ENCODE data around the gene B4GALNT1. TPM values are rescaled to one million over a fixed set of nuclear protein-coding genes. Genes with fewer than 3 reads are reported as not detected.
"Not testable (repeated sequence)": the region's sequence is repeated elsewhere in the genome, so short reads cannot be mapped to it uniquely, and the experiment has no call there.

Gene B4GALNT1
- total RNA-seq (2022): 8.1 and 11.1 TPM in 2 replicates
- Bru-seq, nascent RNA: percentile 36 among the genes with signal in this experiment
- percentile 47 among the genes with signal in this experiment for BruChase-seq, experiment 1, labeled RNA remaining after a 6-hour chase
- percentile 46 among the genes with signal in this experiment for BruChase-seq, experiment 2, labeled RNA remaining after a 2-hour chase
- long read RNA-seq, partial matches to known transcripts: 0 of 12 reads
- long read RNA-seq, other reads (novel, unspliced or antisense): 8 of 12 reads

DNA sequence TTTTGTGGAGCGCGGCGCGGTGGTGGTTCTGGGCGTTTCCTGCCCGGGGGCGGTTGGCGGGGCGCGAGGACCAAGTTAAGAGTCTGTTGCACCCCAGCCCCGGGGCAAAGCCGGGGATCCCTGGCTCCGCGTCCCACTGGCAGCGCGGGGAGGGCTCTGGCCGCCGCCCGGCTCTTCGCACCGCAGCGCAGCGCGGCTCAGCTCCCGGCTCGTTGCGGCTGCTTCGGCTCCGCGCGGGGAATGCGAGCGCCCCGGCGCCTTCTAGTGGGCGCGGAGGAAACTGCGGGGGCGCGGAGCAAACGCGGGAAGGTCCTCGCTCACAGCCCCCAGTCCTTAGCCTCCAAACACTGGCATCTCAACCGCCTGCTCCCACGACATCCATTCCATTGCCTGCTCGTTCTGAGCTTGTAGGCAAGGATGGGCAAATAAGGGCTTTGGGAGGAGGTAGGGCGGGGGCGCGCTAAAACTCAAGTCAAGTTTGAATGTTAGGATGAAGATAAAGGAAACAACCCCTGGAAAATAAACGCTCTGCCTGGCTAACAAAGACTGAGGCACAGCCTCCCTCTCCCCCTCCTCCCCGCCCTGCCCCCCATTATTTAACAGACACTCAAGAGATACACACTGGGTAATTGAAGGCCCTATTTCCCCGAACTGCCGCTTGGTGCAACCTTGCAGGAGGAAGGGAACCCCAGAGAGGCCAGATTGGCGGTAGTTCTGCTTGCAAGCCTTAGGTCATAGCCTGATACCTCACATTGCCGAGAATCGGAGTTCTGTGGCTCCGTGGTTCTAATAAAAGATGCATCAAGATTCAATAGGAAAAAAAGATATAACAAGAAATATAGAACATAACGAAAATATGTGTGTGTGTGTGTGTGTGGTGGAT is at the start of gene B4GALNT1:
Gene B4GALNT1 (minus strand): TSS at position 244 of the 883 bp plus-strand sequence. CDS start 1,069 bp downstream, outside the sequence.
- BruUV-seq (replicated peaks): no TSS peak
- H3K4me3 Mint-ChIP-seq (ENCODE audit: low read depth, unreplicated experiment): peak within 1 kb of the TSS; percentile 84
- CTCF ChIA-PET: interaction anchor here (0.6 to 1.2 kb wide), 4 partner anchors 28 to 248 kb away, joined by 3 to 11 read pairs (median 4); partner anchors contain the start of gene DCTN2
- DNase-seq: peak; percentile 84
- peaks cover 20% of the 10 kb centered on the region for H3K4me1 Mint-ChIP-seq (ENCODE audit: low read depth, unreplicated experiment)
- peaks cover 17% of the 10 kb centered on the region for H3K36me3 Mint-ChIP-seq (ENCODE audit: insufficient read depth, unreplicated experiment)
- peaks cover under 1% of the 10 kb centered on the region for H3K27me3 Mint-ChIP-seq (ENCODE audit: unreplicated experiment)
- intact Hi-C loops (cut with micrococcal nuclease; ENCODE audit: unreplicated experiment): loop anchor here (10.0 kb wide), 1 partner anchor 52 kb away; no protein-coding TSS in a partner anchor
- peak within 1 kb of the TSS; percentile 14 for H3K27ac Mint-ChIP-seq (ENCODE audit: unreplicated experiment)
- TF ChIP-seq, protein P1, sequence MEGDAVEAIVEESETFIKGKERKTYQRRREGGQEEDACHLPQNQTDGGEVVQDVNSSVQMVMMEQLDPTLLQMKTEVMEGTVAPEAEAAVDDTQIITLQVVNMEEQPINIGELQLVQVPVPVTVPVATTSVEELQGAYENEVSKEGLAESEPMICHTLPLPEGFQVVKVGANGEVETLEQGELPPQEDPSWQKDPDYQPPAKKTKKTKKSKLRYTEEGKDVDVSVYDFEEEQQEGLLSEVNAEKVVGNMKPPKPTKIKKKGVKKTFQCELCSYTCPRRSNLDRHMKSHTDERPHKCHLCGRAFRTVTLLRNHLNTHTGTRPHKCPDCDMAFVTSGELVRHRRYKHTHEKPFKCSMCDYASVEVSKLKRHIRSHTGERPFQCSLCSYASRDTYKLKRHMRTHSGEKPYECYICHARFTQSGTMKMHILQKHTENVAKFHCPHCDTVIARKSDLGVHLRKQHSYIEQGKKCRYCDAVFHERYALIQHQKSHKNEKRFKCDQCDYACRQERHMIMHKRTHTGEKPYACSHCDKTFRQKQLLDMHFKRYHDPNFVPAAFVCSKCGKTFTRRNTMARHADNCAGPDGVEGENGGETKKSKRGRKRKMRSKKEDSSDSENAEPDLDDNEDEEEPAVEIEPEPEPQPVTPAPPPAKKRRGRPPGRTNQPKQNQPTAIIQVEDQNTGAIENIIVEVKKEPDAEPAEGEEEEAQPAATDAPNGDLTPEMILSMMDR (IDR thresholded peaks at IDR 0.05; ENCODE audit: unreplicated experiment): peak; percentile 92
- no peaks in the 10 kb centered on the region for H3K9me3 Mint-ChIP-seq (ENCODE audit: low read depth, unreplicated experiment)

DNA sequence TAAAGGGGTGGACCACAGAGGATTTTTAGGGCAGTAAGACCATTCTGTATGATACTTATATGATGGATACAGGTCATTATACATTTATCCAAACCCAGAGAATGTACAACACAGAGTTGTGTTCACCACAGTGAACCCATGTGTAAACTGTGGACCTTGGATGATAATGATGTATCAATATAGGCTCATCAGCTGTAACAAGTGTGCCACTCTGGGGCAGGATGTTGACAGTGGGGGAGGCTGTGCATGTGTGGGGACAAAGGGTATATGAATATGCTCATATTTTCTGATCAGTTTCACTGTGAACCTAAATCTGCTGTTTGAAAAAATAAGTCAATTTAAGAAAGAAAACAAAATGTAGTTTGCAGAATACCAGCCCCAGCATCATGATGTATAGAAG is 46.7 kb upstream of the B4GALNT1 start:
- peaks cover 31% of the 10 kb centered on the region for H3K27me3 Mint-ChIP-seq (ENCODE audit: unreplicated experiment)
- H3K4me1 Mint-ChIP-seq (ENCODE audit: low read depth, unreplicated experiment): no peaks in the 10 kb centered on the region
- CTCF ChIA-PET: no interaction called here
- no peak for DNase-seq
- no peaks in the 10 kb centered on the region for H3K36me3 Mint-ChIP-seq (ENCODE audit: insufficient read depth, unreplicated experiment)
- BruUV-seq (replicated peaks): no TSS peak
- intact Hi-C loops (cut with micrococcal nuclease; ENCODE audit: unreplicated experiment): loop anchor here (10.0 kb wide), 1 partner anchor 45 kb away; the partner anchor contains the start of gene B4GALNT1
- H3K9me3 Mint-ChIP-seq (ENCODE audit: low read depth, unreplicated experiment): no peaks in the 10 kb centered on the region
- TF ChIP-seq, protein P1 (IDR thresholded peaks at IDR 0.05; ENCODE audit: unreplicated experiment): no peak
- no peak overlapping the region for H3K27ac Mint-ChIP-seq (ENCODE audit: unreplicated experiment)
- no peak overlapping the region for H3K4me3 Mint-ChIP-seq (ENCODE audit: low read depth, unreplicated experiment)

DNA sequence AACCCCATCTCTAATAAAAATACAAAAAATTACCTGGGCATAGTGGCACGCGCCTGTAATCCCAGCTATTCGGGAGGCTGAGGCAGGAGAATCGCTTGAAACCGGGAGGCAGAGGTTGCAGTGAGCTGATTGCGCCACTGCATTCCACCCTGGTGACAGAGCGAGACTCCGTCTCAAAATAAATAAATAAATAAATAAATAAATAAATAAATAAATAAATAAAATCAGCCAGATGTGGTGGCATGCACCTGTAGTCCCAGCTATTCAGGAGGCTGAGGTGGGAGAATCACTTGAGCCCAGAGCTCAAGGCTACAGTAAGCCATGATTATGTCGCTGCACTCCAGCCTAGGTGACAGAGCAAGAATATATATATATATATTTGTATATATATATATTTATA is 44.9 kb upstream of the B4GALNT1 start:
- H3K27ac Mint-ChIP-seq (ENCODE audit: unreplicated experiment): not testable (repeated sequence)

DNA sequence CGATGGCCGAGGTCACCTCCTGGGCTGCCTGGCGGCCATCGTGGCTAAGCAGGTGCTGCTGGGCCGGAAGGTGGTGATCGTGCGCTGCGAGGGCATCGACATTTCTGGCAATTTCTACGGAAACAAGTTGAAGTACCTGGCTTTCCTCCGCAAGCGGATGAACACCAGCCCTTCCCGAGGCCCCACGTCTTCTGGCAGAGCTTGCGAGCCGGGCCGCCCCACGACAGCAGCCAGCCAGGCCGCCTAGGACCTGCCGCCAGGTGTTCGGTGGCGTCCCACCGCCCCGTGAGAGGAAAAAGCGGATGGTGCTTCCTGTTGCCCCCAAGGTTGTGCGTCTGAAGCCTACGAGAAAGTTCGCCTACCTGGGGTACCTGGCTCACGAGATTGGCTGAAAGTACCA is 41.7 kb upstream of the B4GALNT1 start:
- H3K27me3 Mint-ChIP-seq (ENCODE audit: unreplicated experiment): peaks cover 40% of the 10 kb centered on the region
- CTCF ChIA-PET: no interaction called here

More for the DNA sequence above, 44.9 kb upstream of the B4GALNT1 start:
- H3K4me1 Mint-ChIP-seq (ENCODE audit: low read depth, unreplicated experiment); H3K4me3 Mint-ChIP-seq (ENCODE audit: low read depth, unreplicated experiment); CTCF ChIA-PET; H3K9me3 Mint-ChIP-seq (ENCODE audit: low read depth, unreplicated experiment); H3K36me3 Mint-ChIP-seq (ENCODE audit: insufficient read depth, unreplicated experiment); DNase-seq; BruUV-seq (replicated peaks); intact Hi-C loops (cut with micrococcal nuclease; ENCODE audit: unreplicated experiment): not testable (repeated sequence)
- peaks cover 35% of the 10 kb centered on the region for H3K27me3 Mint-ChIP-seq (ENCODE audit: unreplicated experiment)

More for the DNA sequence above, 41.7 kb upstream of the B4GALNT1 start:
- H3K27ac Mint-ChIP-seq (ENCODE audit: unreplicated experiment): no peak overlapping the region
- DNase-seq: no peak
- H3K4me3 Mint-ChIP-seq (ENCODE audit: low read depth, unreplicated experiment): no peak overlapping the region
- BruUV-seq (replicated peaks): no TSS peak
- TF ChIP-seq, protein P1 (IDR thresholded peaks at IDR 0.05; ENCODE audit: unreplicated experiment): no peak
- H3K9me3 Mint-ChIP-seq (ENCODE audit: low read depth, unreplicated experiment): no peaks in the 10 kb centered on the region
- no peaks in the 10 kb centered on the region for H3K36me3 Mint-ChIP-seq (ENCODE audit: insufficient read depth, unreplicated experiment)
- H3K4me1 Mint-ChIP-seq (ENCODE audit: low read depth, unreplicated experiment): no peaks in the 10 kb centered on the region
- intact Hi-C loops (cut with micrococcal nuclease; ENCODE audit: unreplicated experiment): no loop called here
